GM12801 (cell line): ENCODE results near the gene TERT.

Experiments
- CTCF ChIP-seq: IDR thresholded peaks from one replicate; pipeline ENCODE4 v1.5.1; 2011; ENCODE audit warnings: control low read depth; ENCODE audit not compliant: insufficient read length; ENCODE audit errors: extremely low read depth

The TERT gene

GRCh38 chr5:1257363-1257762 lies 37.5 kb downstream of the TERT start:
- TF ChIP-seq CTCF: no peak

GRCh38 chr5:1256776-1257175 lies 38.1 kb downstream of the TERT start:
- no peak for TF ChIP-seq CTCF

GRCh38 chr5:1255081-1255561 lies 39.7 kb downstream of the TERT start:
- no peak for TF ChIP-seq CTCF

- TF ChIP-seq CTCF: no peak
Observed at GRCh38 chr5:1254196-1254595, 40.7 kb downstream of the TERT start.

- TF ChIP-seq CTCF: no peak
Observed at GRCh38 chr5:1253456-1254105, 41.3 kb downstream of the TERT start.

GRCh38 chr5:1252681-1253080 lies 42.2 kb downstream of the TERT start:
- TF ChIP-seq CTCF: no peak

- no peak for TF ChIP-seq CTCF
Observed at GRCh38 chr5:1251678-1252580, 42.9 kb downstream of the TERT start.
